ENCODE results near the gene TMEM170B. TPM values are rescaled to one million over a fixed set of nuclear protein-coding genes. Genes with fewer than 3 reads are reported as not detected.

Gene TMEM170B
- total and polyA plus RNA-seq, 2 of the 8 experiments (the other 6 are each of a cell fraction or from before 2014, with no cell fraction given), result 0.80 to 4.3 TPM

- Histone ChIP-seq H4K91ac (replicated peaks; ENCODE audit: insufficient read length, low read length) (no peak overlapping the region), H2AFZ (ENCODE audit: low read length) (peak overlapping the region; percentile 33; the same call in 1 of the 2 replicates), H3K23me2 (ENCODE audit: low read depth, low read length) (no peaks in the 10 kb centered on the region; the same call in 1 of the 2 replicates), H4K20me1 (replicated peaks in 1 of 2; ENCODE audit: control insufficient read depth in 1 of 2, insufficient read depth in 2 of 2, low read length in 2 of 2) (no peaks in the 10 kb centered on the region), H3K79me1 (ENCODE audit: low read depth, low read length) (no peaks in the 10 kb centered on the region), H3K27me3 (replicated peaks in 1 of 4; ENCODE audit: control insufficient read depth in 3 of 4, extremely low read depth in 1 of 4, insufficient read depth in 3 of 4, low read length in 3 of 4) (no peaks in the 10 kb centered on the region), H3K18ac (ENCODE audit: extremely low read depth, low read length) (no peak overlapping the region), H2BK15ac (ENCODE audit: low read length) (0 out of 2 replicates have a peak overlapping the region, but pooled peaks have one; percentile 50), H3K4me2 (ENCODE audit: insufficient read depth in 1 of 2, low read depth in 2 of 2, low read length in 2 of 2) (no peak overlapping the region), H3K14ac (ENCODE audit: insufficient read length) (no peak overlapping the region), H3K4me1 (replicated peaks in 1 of 4; ENCODE audit: control insufficient read depth in 3 of 4, insufficient read depth in 4 of 4, low read length in 3 of 4) (peaks cover 2 to 9% (median 6%) of the 10 kb centered on the region in 4 experiments; a peak in 6 of 7 replicates), H2BK120ac (replicated peaks; ENCODE audit: low read depth, low read length) (no peak overlapping the region), H3K36me3 (ENCODE audit: control insufficient read depth in 2 of 4, insufficient read depth in 4 of 4, low read length in 3 of 4) (no peaks in the 10 kb centered on the region), H2BK20ac (ENCODE audit: low read length) (no peak overlapping the region), H3K27ac (ENCODE audit: low read depth, low read length) (no peak overlapping the region), H3K56ac (replicated peaks; ENCODE audit: insufficient read length, low read depth, low read length) (no peak overlapping the region), H3K23ac (ENCODE audit: insufficient read length) (no peak overlapping the region), H3K9ac (replicated peaks in 1 of 4; ENCODE audit: extremely low read depth in 1 of 4, low read depth in 3 of 4, low read length in 3 of 4) (no peak overlapping the region), H2BK5ac (ENCODE audit: low read depth, low read length) (no peak overlapping the region), H3K79me2 (ENCODE audit: control insufficient read depth in 1 of 2, insufficient read depth in 2 of 2, low read length in 2 of 2) (no peaks in the 10 kb centered on the region), H2AK5ac (ENCODE audit: low read depth, low read length) (no peak overlapping the region), H4K5ac (ENCODE audit: insufficient read length, low read depth, low read length) (no peak overlapping the region), H3K4me3 (ENCODE audit: extremely low read depth in 1 of 4, insufficient read depth in 2 of 4, low read depth in 3 of 4, low read length in 4 of 4) (no peak overlapping the region), H3K9me3 (ENCODE audit: insufficient read depth in 2 of 2, low read depth in 1 of 2, low read length in 1 of 2) (no peaks in the 10 kb centered on the region), H3K4ac (replicated peaks; ENCODE audit: insufficient read length, low read depth, low read length) (no peak overlapping the region), H2BK12ac (ENCODE audit: low read depth, low read length) (no peak overlapping the region; the same call in 1 of the 2 replicates), H4K8ac (ENCODE audit: extremely low read depth, insufficient read depth, low read length) (no peak overlapping the region)
- 87% methylated on average over 4 of the region's 4 CpGs; no CpG with 5 or more reads in 1 of the 2 experiments for WGBS, 2 experiments (ENCODE audit: extremely low coverage in 1 of 2, insufficient coverage in 1 of 2, insufficient read length in 1 of 2, insufficient replicate concordance in 2 of 2, low coverage in 1 of 2, low lambda C conversion rate in 2 of 2, missing lambda C conversion rate in 1 of 2)
- ChIA-PET CTCF (ENCODE audit: partially characterized antibody) (interaction anchor here (0.8 to 2.0 kb wide), 9 partner anchors 9 to 847 kb away, joined by 3 to 9 read pairs (median 3); no protein-coding TSS in a partner anchor), POLR2A (ENCODE audit: partially characterized antibody) (no interaction called here)
- DNase-seq (ENCODE audit: low read depth in 1 of 2, low spot score in 2 of 2) (no peak), FAIRE-seq (no peak)
- TF ChIP-seq KDM4A (IDR thresholded peaks at IDR 0.05; ENCODE audit: low read depth, low read length, severe bottlenecking), result no peak
- no peak for TF ChIP-seq YY1 (IDR thresholded peaks at IDR 0.05; ENCODE audit: low read depth, low read length)
- no peak for TF ChIP-seq BCL11A (IDR thresholded peaks at IDR 0.05; ENCODE audit: low read depth in 2 of 2, low read length in 2 of 2)
- TF ChIP-seq SIX5 (IDR thresholded peaks at IDR 0.05; ENCODE audit: low read depth, low read length), result no peak
- TF ChIP-seq POLR2AphosphoS5 (IDR thresholded peaks at IDR 0.05; ENCODE audit: low read depth, low read length), result no peak
- TF ChIP-seq TCF12 (IDR thresholded peaks at IDR 0.05; ENCODE audit: low read depth, low read length), result no peak
- no peak for TF ChIP-seq EZH2 (IDR thresholded peaks at IDR 0.05; ENCODE audit: low read depth, low read length, severe bottlenecking)
- no peak for TF ChIP-seq RAD21 (IDR thresholded peaks at IDR 0.05 in 1 of 2, conservative IDR thresholded peaks at IDR 0.05 in 1 of 2; ENCODE audit: low read depth in 2 of 2, low read length in 2 of 2)
- TF ChIP-seq, protein P1, sequence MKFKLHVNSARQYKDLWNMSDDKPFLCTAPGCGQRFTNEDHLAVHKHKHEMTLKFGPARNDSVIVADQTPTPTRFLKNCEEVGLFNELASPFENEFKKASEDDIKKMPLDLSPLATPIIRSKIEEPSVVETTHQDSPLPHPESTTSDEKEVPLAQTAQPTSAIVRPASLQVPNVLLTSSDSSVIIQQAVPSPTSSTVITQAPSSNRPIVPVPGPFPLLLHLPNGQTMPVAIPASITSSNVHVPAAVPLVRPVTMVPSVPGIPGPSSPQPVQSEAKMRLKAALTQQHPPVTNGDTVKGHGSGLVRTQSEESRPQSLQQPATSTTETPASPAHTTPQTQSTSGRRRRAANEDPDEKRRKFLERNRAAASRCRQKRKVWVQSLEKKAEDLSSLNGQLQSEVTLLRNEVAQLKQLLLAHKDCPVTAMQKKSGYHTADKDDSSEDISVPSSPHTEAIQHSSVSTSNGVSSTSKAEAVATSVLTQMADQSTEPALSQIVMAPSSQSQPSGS (IDR thresholded peaks at IDR 0.05; ENCODE audit: low read length), result no peak
- TF ChIP-seq TAF7 (optimal IDR thresholded peaks at IDR 0.05; ENCODE audit: borderline replicate concordance, low read depth, low read length), result no peak
- TF ChIP-seq RFX5 (IDR thresholded peaks at IDR 0.05; ENCODE audit: borderline replicate concordance, low read depth, low read length), result no peak
- no peak for TF ChIP-seq CHD1 (IDR thresholded peaks at IDR 0.05; ENCODE audit: low read depth, low read length)
- no peak for TF ChIP-seq ASH2L (IDR thresholded peaks at IDR 0.05; ENCODE audit: low read length)
These were observed 68.0 kb downstream of the TMEM170B start for GRCh38 chr6:11605507-11605905.
